ENCODE measurements around the gene ARSA.

- TF ChIP-seq, protein P1, sequence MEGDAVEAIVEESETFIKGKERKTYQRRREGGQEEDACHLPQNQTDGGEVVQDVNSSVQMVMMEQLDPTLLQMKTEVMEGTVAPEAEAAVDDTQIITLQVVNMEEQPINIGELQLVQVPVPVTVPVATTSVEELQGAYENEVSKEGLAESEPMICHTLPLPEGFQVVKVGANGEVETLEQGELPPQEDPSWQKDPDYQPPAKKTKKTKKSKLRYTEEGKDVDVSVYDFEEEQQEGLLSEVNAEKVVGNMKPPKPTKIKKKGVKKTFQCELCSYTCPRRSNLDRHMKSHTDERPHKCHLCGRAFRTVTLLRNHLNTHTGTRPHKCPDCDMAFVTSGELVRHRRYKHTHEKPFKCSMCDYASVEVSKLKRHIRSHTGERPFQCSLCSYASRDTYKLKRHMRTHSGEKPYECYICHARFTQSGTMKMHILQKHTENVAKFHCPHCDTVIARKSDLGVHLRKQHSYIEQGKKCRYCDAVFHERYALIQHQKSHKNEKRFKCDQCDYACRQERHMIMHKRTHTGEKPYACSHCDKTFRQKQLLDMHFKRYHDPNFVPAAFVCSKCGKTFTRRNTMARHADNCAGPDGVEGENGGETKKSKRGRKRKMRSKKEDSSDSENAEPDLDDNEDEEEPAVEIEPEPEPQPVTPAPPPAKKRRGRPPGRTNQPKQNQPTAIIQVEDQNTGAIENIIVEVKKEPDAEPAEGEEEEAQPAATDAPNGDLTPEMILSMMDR (IDR thresholded peaks at IDR 0.05): no peak
- no peak for TF ChIP-seq POLR2A (IDR thresholded peaks at IDR 0.05)
Observed at GRCh38 chr22:50656122-50657070, 28.4 kb upstream of the ARSA start.
